Right forelimb (tissue), 1 donor: ENCODE data around the gene PDYN.

ENCODE experiments used
- DNase-seq: peaks from one replicate; pipeline ENCODE4 v3.0.0-alpha.2; 2018

Gene PDYN

GRCh38 chr20:1949347-1950100 lies 44.3 kb downstream of the PDYN start:
- DNase-seq, result no peak

- DNase-seq, result no peak
Observed at GRCh38 chr20:1947535-1947846, 46.4 kb downstream of the PDYN start.

GRCh38 chr20:1946762-1947534 lies 46.9 kb downstream of the PDYN start:
- peak; percentile 72 for DNase-seq

GRCh38 chr20:1946442-1946761 lies 47.5 kb downstream of the PDYN start:
- no peak for DNase-seq

- no peak for DNase-seq
Observed at GRCh38 chr20:1945660-1946059, 48.2 kb downstream of the PDYN start.

GRCh38 chr20:1945134-1945618 lies 48.7 kb downstream of the PDYN start:
- no peak for DNase-seq

GRCh38 chr20:1944345-1945091 lies 49.3 kb downstream of the PDYN start:
- no peak for DNase-seq

GRCh38 chr20:1943275-1944002 lies 50.4 kb downstream of the PDYN start:
- DNase-seq, result no peak

GRCh38 chr20:1942486-1943274 lies 51.2 kb downstream of the PDYN start:
- peak; percentile 10 for DNase-seq

GRCh38 chr20:1942061-1942460 lies 51.8 kb downstream of the PDYN start:
- DNase-seq, result no peak

- DNase-seq, result no peak
Observed at GRCh38 chr20:1941226-1941625, 52.6 kb downstream of the PDYN start.

- no peak for DNase-seq
Observed at GRCh38 chr20:1940581-1940980, 53.3 kb downstream of the PDYN start.

- DNase-seq, result no peak
Observed at GRCh38 chr20:1939270-1939595, 54.6 kb downstream of the PDYN start.

GRCh38 chr20:1938464-1939269 lies 55.2 kb downstream of the PDYN start:
- DNase-seq, result no peak

GRCh38 chr20:1937316-1937976 lies 56.4 kb downstream of the PDYN start:
- DNase-seq, result no peak

- DNase-seq, result no peak
Observed at GRCh38 chr20:1935696-1936366, 58.0 kb downstream of the PDYN start.

- no peak for DNase-seq
Observed at GRCh38 chr20:1934721-1935573, 58.9 kb downstream of the PDYN start.

GRCh38 chr20:1934156-1934555 lies 59.7 kb downstream of the PDYN start:
- no peak for DNase-seq

- no peak for DNase-seq
Observed at GRCh38 chr20:1933465-1933870, 60.4 kb downstream of the PDYN start.
